HCT116 (cell line): ENCODE results near the gene AFF1.

ENCODE experiments used
- CTCF ChIP-seq, 3 experiments: fragments of 200-600 bp in 1 of 3; sonication (generic) in 1 of 3; IDR thresholded peaks in 2 of 3; conservative IDR thresholded peaks in 1 of 3; 2 replicates each; pipeline ENCODE4 v1.5.1; 2012 to 2017; ENCODE audit warnings: low read depth in 2 of 3, low read length in 2 of 3, antibody characterized with exemption in 1 of 3, borderline replicate concordance in 1 of 3, control low read depth in 1 of 3, mild to moderate bottlenecking in 1 of 3, mixed read lengths in 1 of 3, mixed run types in 1 of 3, moderate library complexity in 1 of 3; ENCODE audit not compliant: insufficient read depth in 1 of 3
- EZH2 ChIP-seq: fragments of 200-600 bp; sonication (generic); IDR thresholded peaks from 2 replicates; pipeline ENCODE4 v1.6.1; 2017; ENCODE audit warnings: antibody characterized with exemption, mixed run types
- POLR2A ChIP-seq: IDR thresholded peaks from 2 replicates; pipeline ENCODE4 v1.7.0; 2011; ENCODE audit warnings: borderline replicate concordance; ENCODE audit not compliant: insufficient read depth, insufficient read length; ENCODE audit errors: extremely low read depth
- POLR2AphosphoS5 ChIP-seq: IDR thresholded peaks from 2 replicates; pipeline ENCODE4 v1.6.1; 2011; ENCODE audit warnings: mild to moderate bottlenecking, low read depth, low read length, moderate library complexity
- YY1 ChIP-seq: IDR thresholded peaks from 2 replicates; pipeline ENCODE4 v1.6.1; 2011; ENCODE audit warnings: low read length, low read depth, moderate library complexity, mild to moderate bottlenecking; ENCODE audit not compliant: insufficient replicate concordance; ENCODE audit errors: extremely low read depth
- TF ChIP-seq, protein P1 (sequence below): IDR thresholded peaks from 2 replicates; pipeline ENCODE4 v1.6.1; 2012
- TF ChIP-seq, protein P2 (sequence below): IDR thresholded peaks from 2 replicates; pipeline ENCODE4 v1.6.1; 2012; ENCODE audit warnings: low read depth

GRCh38 chr4:87041141-87041540 is 106.3 kb downstream of the AFF1 start:
- TF ChIP-seq YY1 (no peak), CTCF (IDR thresholded peaks at IDR 0.05 in 2 of 3, conservative IDR thresholded peaks at IDR 0.05 in 1 of 3; ENCODE audit: borderline replicate concordance in 1 of 3, insufficient read depth in 1 of 3, low read depth in 2 of 3, low read length in 2 of 3) (no peak), POLR2A (no peak), POLR2AphosphoS5 (no peak), EZH2 (no peak)
- TF ChIP-seq, protein P1, sequence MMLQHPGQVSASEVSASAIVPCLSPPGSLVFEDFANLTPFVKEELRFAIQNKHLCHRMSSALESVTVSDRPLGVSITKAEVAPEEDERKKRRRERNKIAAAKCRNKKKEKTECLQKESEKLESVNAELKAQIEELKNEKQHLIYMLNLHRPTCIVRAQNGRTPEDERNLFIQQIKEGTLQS, result no peak
- TF ChIP-seq, protein P2, sequence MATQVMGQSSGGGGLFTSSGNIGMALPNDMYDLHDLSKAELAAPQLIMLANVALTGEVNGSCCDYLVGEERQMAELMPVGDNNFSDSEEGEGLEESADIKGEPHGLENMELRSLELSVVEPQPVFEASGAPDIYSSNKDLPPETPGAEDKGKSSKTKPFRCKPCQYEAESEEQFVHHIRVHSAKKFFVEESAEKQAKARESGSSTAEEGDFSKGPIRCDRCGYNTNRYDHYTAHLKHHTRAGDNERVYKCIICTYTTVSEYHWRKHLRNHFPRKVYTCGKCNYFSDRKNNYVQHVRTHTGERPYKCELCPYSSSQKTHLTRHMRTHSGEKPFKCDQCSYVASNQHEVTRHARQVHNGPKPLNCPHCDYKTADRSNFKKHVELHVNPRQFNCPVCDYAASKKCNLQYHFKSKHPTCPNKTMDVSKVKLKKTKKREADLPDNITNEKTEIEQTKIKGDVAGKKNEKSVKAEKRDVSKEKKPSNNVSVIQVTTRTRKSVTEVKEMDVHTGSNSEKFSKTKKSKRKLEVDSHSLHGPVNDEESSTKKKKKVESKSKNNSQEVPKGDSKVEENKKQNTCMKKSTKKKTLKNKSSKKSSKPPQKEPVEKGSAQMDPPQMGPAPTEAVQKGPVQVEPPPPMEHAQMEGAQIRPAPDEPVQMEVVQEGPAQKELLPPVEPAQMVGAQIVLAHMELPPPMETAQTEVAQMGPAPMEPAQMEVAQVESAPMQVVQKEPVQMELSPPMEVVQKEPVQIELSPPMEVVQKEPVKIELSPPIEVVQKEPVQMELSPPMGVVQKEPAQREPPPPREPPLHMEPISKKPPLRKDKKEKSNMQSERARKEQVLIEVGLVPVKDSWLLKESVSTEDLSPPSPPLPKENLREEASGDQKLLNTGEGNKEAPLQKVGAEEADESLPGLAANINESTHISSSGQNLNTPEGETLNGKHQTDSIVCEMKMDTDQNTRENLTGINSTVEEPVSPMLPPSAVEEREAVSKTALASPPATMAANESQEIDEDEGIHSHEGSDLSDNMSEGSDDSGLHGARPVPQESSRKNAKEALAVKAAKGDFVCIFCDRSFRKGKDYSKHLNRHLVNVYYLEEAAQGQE, result no peak
